B cell (primary cell): ENCODE data around the gene TIGD3. TPM values are rescaled to one million over a fixed set of nuclear protein-coding genes. Genes with fewer than 3 reads are reported as not detected.

ENCODE experiments used
- ATAC-seq: fragments of 200-7000 bp; cut with Tn5 transposase; one replicate; pipeline ENCODE4 v1.10.0; 2021; ENCODE audit warnings: low read depth, mild to moderate bottlenecking, moderate number of reproducible peaks, moderate library complexity
- CTCF ChIA-PET: fragments of 350-600 bp; sonication (Branson Sonifier 250); formaldehyde crosslinking; loops from one replicate; lab custom pipeline; 2021; ENCODE audit warnings: antibody characterized with exemption, inconsistent platforms; lab: Charles Lee
- POLR2A ChIA-PET: fragments of 350-600 bp; sonication (Branson Sonifier 250); formaldehyde crosslinking; loops from one replicate; lab custom pipeline; 2021; ENCODE audit warnings: antibody characterized with exemption; lab: Charles Lee
- DNase-seq: peaks from one replicate; pipeline ENCODE4 v3.0.0; 2013
- H2AFZ ChIP-seq: 2 replicates; pipeline ENCODE4 v1.6.1; 2012; ENCODE audit warnings: mild to moderate bottlenecking, low read depth, low read length; ENCODE audit not compliant: insufficient read depth, poor library complexity, severe bottlenecking
- H3K27ac ChIP-seq, 2 donors: 1 replicate in 1 of 2; 2 replicates in 1 of 2; pipeline ENCODE4 v1.5.1; 2012 to 2013; ENCODE audit warnings: low read length in 2 of 2, mild to moderate bottlenecking in 2 of 2, moderate library complexity in 1 of 2
- H3K27me3 ChIP-seq, 4 experiments: fragments of 200-600 bp in 1 of 4; sonication (generic) in 1 of 4; replicated peaks in 1 of 4; 1 replicate in 2 of 4; 2 replicates in 2 of 4; pipeline versions ENCODE4 v1.6.1 to v1.7.0; 2013 to 2016; ENCODE audit warnings: low read length in 3 of 4, mild to moderate bottlenecking in 2 of 4, mixed read lengths in 1 of 4, moderate library complexity in 1 of 4; ENCODE audit not compliant: insufficient read depth in 4 of 4, control insufficient read depth in 3 of 4; ENCODE audit errors: control extremely low read depth in 1 of 4
- H3K36me3 ChIP-seq, 2 experiments: replicated peaks in 1 of 2; 1 replicate in 1 of 2; 2 replicates in 1 of 2; pipeline versions ENCODE4 v1.6.1 to v1.7.1; 2013; ENCODE audit warnings: low read length in 1 of 2; ENCODE audit not compliant: insufficient read depth in 2 of 2, control insufficient read depth in 1 of 2; ENCODE audit errors: control extremely low read depth in 1 of 2, extremely low read depth in 1 of 2
- H3K4me1 ChIP-seq, 2 donors: fragments of 200-600 bp in 1 of 2; sonication (generic) in 1 of 2; 1 replicate in 1 of 2; 2 replicates in 1 of 2; pipeline versions ENCODE4 v1.5.1 to v1.6.1; 2013 to 2017; ENCODE audit warnings: low read length in 2 of 2; ENCODE audit not compliant: control insufficient read depth in 2 of 2, insufficient read depth in 2 of 2
- H3K4me2 ChIP-seq: replicated peaks from 2 replicates; pipeline ENCODE3; 2012; ENCODE audit warnings: mild to moderate bottlenecking, low read depth, low read length; ENCODE audit not compliant: poor library complexity, severe bottlenecking
- H3K4me3 ChIP-seq, 5 experiments: fragments of 200-600 bp in 1 of 5; sonication (generic) in 1 of 5; 1 replicate in 3 of 5; 2 replicates in 2 of 5; pipeline versions ENCODE4 v1.5.1 to v1.7.0; 2011 to 2016; ENCODE audit warnings: low read length in 4 of 5, mild to moderate bottlenecking in 4 of 5, low read depth in 2 of 5, control low read depth in 1 of 5, moderate library complexity in 1 of 5; ENCODE audit not compliant: insufficient read depth in 1 of 5; ENCODE audit errors: control extremely low read depth in 1 of 5, extremely low read depth in 1 of 5
- H3K79me2 ChIP-seq: fragments of 200-600 bp; sonication (generic); one replicate; pipeline ENCODE4 v1.6.0; 2016; ENCODE audit warnings: low read length; ENCODE audit not compliant: control insufficient read depth, insufficient read depth
- H3K9ac ChIP-seq: fragments of 200-600 bp; sonication (generic); 2 replicates; pipeline ENCODE4 v1.6.1; 2017; ENCODE audit warnings: mild to moderate bottlenecking, low read length, moderate library complexity
- H3K9me3 ChIP-seq, 3 donors: one replicate each; pipeline versions ENCODE4 v1.6.1 to v1.7.1; 2013; ENCODE audit warnings: low read length in 2 of 3; ENCODE audit not compliant: control insufficient read depth in 2 of 3, insufficient read depth in 1 of 3; ENCODE audit errors: control extremely low read depth in 1 of 3
- H4K20me1 ChIP-seq: 2 replicates; pipeline ENCODE4 v1.6.0; 2012; ENCODE audit warnings: mild to moderate bottlenecking, low read length; ENCODE audit not compliant: insufficient read depth, control insufficient read depth, poor library complexity, severe bottlenecking
- H3K27ac Mint-ChIP-seq: one replicate; pipeline ENCODE4 v1.8.0; 2021; ENCODE audit warnings: mixed read lengths
- H3K27me3 Mint-ChIP-seq: one replicate; pipeline ENCODE4 v1.8.0; 2021; ENCODE audit warnings: mixed read lengths
- H3K4me1 Mint-ChIP-seq: one replicate; pipeline ENCODE4 v1.8.0; 2021; ENCODE audit warnings: mixed read lengths
- H3K4me3 Mint-ChIP-seq: one replicate; pipeline ENCODE4 v1.8.0; 2021; ENCODE audit warnings: mixed read lengths
- H3K9me3 Mint-ChIP-seq: one replicate; pipeline ENCODE4 v1.8.0; 2022; ENCODE audit warnings: mixed read lengths; ENCODE audit not compliant: insufficient read depth
- CTCF ChIP-seq: fragments of 200-600 bp; IDR thresholded peaks from one replicate; pipeline ENCODE4 v1.8.0; 2022; ENCODE audit warnings: antibody characterized with exemption, mild to moderate bottlenecking
- EZH2 ChIP-seq: IDR thresholded peaks from 2 replicates; pipeline ENCODE4 v1.6.1; 2012; ENCODE audit warnings: borderline replicate concordance, low read depth, mild to moderate bottlenecking, moderate library complexity, low read length; ENCODE audit not compliant: insufficient read depth, poor library complexity, severe bottlenecking
- WGBS: methylation state at CpG from one replicate; pipeline ENCODE4 v1.1.5; 2013; ENCODE audit warnings: missing lambda C conversion rate; ENCODE audit not compliant: insufficient coverage; 5-methylcytosine and 5-hydroxymethylcytosine counted together
- intact Hi-C: fragments of 100-400 bp; cut with micrococcal nuclease; formaldehyde crosslinking; loops from one replicate; pipeline ENCODE4 v1.10.0; 2022
- polyA plus RNA-seq: library from polyadenylated mRNA; depleted of rRNA; stranded (reverse); fragments of >200 nt; gene quantifications from 2 replicates; pipeline ENCODE4 v1.2.3, GENCODE V29; 2012
- total RNA-seq, 2 donors: library from RNA; stranded (reverse); fragments of 120-200 nt in 1 of 2; gene quantifications; 1 replicate in 1 of 2; 2 replicates in 1 of 2; pipeline versions ENCODE4 v1.2.3 to v1.2.4, GENCODE V29; 2013 to 2022

The TIGD3 gene
- total and polyA plus RNA-seq, 2 donors (not counting 1 experiment from before 2014, with no cell fraction given), result 3.8 to 6.1 TPM

GRCh38 chr11:65321828-65322485 lies 32.6 kb upstream of the TIGD3 start:
- no peak overlapping the region for H3K27ac Mint-ChIP-seq
- no peaks in the 10 kb centered on the region for H3K79me2 ChIP-seq

More at GRCh38 chr11:65321828-65322485, 32.6 kb upstream of the TIGD3 start:
- no peak overlapping the region for H3K27ac ChIP-seq
- no peaks in the 10 kb centered on the region for H3K4me1 ChIP-seq
- POLR2A ChIA-PET, result no interaction called here
- DNase-seq, result no peak
- no peak for ATAC-seq
- H3K4me2 ChIP-seq, result no peak overlapping the region
- no peaks in the 10 kb centered on the region for H4K20me1 ChIP-seq
- Mint-ChIP-seq H3K4me1 (no peaks in the 10 kb centered on the region), H3K4me3 (no peak overlapping the region), H3K27me3 (no peaks in the 10 kb centered on the region), H3K9me3 (no peaks in the 10 kb centered on the region)
- H3K9ac ChIP-seq, result no peak overlapping the region
- no peaks in the 10 kb centered on the region for H3K9me3 ChIP-seq
- CTCF ChIA-PET, result interaction anchor here (0.6 to 1.6 kb wide), 3 partner anchors 20 to 96 kb away, joined by 3 to 5 read pairs (median 3); no protein-coding TSS in a partner anchor
- no peak overlapping the region for H3K4me3 ChIP-seq
- peaks cover 0 to 3% (median 0%) of the 10 kb centered on the region in 4 experiments for H3K27me3 ChIP-seq
- WGBS, result 94% methylated on average over 12 of the region's 13 CpGs
- H2AFZ ChIP-seq, result no peak overlapping the region
- no peaks in the 10 kb centered on the region for H3K36me3 ChIP-seq
- no peak for TF ChIP-seq EZH2
- no peak for TF ChIP-seq CTCF
- intact Hi-C loops, result no loop called here
